Measurements from ENCODE around the gene CLRN1. TPM values are rescaled to one million over a fixed set of nuclear protein-coding genes. Genes with fewer than 3 reads are reported as not detected.

The CLRN1 gene
- total RNA-seq, 4 donors from 2014 or later, result not detected

- no peak overlapping the region for H3K4me3 ChIP-seq
- H3K27ac ChIP-seq, result no peak overlapping the region
- H3K27me3 ChIP-seq, result peaks cover 0 to 8% (median 0%) of the 10 kb centered on the region in 4 donors
- H3K36me3 ChIP-seq, result no peaks in the 10 kb centered on the region
- DNase-seq, result no peak
- intact Hi-C loops (cut with DNase I), result no loop called here
- no peaks in the 10 kb centered on the region for H3K9me3 ChIP-seq
- 63 to 69% methylated on average over 1 of the region's 1 CpG for WGBS, 2 donors
- no peaks in the 10 kb centered on the region for H3K4me1 ChIP-seq
- TF ChIP-seq CTCF (IDR thresholded peaks at IDR 0.05), result no peak
- TF ChIP-seq POLR2A (IDR thresholded peaks at IDR 0.05), result no peak
These were observed 40.8 kb downstream of the CLRN1 start for GRCh38 chr3:150931745-150932144.

- no peak for DNase-seq
- no peak overlapping the region for H3K4me3 ChIP-seq
- H3K9me3 ChIP-seq, result no peaks in the 10 kb centered on the region
- no peak for TF ChIP-seq CTCF (IDR thresholded peaks at IDR 0.05)
- no peak for TF ChIP-seq POLR2A (IDR thresholded peaks at IDR 0.05)
- peaks cover 0 to 14% (median 0%) of the 10 kb centered on the region in 4 donors for H3K27me3 ChIP-seq
- peaks cover 0 to 2% (median 0%) of the 10 kb centered on the region in 3 donors for H3K4me1 ChIP-seq
- WGBS, 2 donors, result 50 to 73% methylated on average over 3 of the region's 3 CpGs
- no peaks in the 10 kb centered on the region for H3K36me3 ChIP-seq
- intact Hi-C loops (cut with DNase I), result no loop called here
- H3K27ac ChIP-seq, result no peak overlapping the region
These were observed 41.7 kb downstream of the CLRN1 start for GRCh38 chr3:150930839-150931238.

- Histone ChIP-seq H3K9me3 (no peaks in the 10 kb centered on the region), H3K36me3 (no peaks in the 10 kb centered on the region), H3K4me1 (peaks cover 0 to 5% (median 0%) of the 10 kb centered on the region in 3 donors), H3K27ac (no peak overlapping the region), H3K27me3 (peaks cover 0 to 21% (median 0%) of the 10 kb centered on the region in 4 donors), H3K4me3 (no peak overlapping the region)
- intact Hi-C loops (cut with DNase I), result no loop called here
- TF ChIP-seq CTCF (IDR thresholded peaks at IDR 0.05) (no peak), POLR2A (IDR thresholded peaks at IDR 0.05) (no peak)
- no peak for DNase-seq
- WGBS, 2 donors, result 67 to 92% methylated on average over 1 of the region's 1 CpG
These were observed 44.3 kb downstream of the CLRN1 start for GRCh38 chr3:150928234-150928633.

- Histone ChIP-seq H3K27me3 (peaks cover 0 to 20% (median 0%) of the 10 kb centered on the region in 4 donors), H3K4me1 (peaks cover 0 to 5% (median 0%) of the 10 kb centered on the region in 3 donors), H3K36me3 (no peaks in the 10 kb centered on the region), H3K9me3 (no peaks in the 10 kb centered on the region), H3K27ac (no peak overlapping the region), H3K4me3 (no peak overlapping the region)
- WGBS, 2 donors, result 75 to 79% methylated on average over 7 of the region's 7 CpGs
- intact Hi-C loops (cut with DNase I), result no loop called here
- DNase-seq, result no peak
- TF ChIP-seq CTCF (IDR thresholded peaks at IDR 0.05) (no peak), POLR2A (IDR thresholded peaks at IDR 0.05) (no peak)
These were observed 46.2 kb downstream of the CLRN1 start for GRCh38 chr3:150926328-150926727.

- H3K27me3 ChIP-seq, result peaks cover 0 to 18% (median 0%) of the 10 kb centered on the region in 4 donors
- WGBS, 2 donors, result 15% methylated on average over 6 of the region's 14 CpGs; no CpG with 5 or more reads in 1 of the 2 donors
These were observed 46.8 kb downstream of the CLRN1 start for GRCh38 chr3:150925751-150926201.

More at GRCh38 chr3:150925751-150926201, 46.8 kb downstream of the CLRN1 start:
- H3K4me1 ChIP-seq, result peaks cover 0 to 5% (median 0%) of the 10 kb centered on the region in 3 donors
- H3K9me3 ChIP-seq, result no peaks in the 10 kb centered on the region
- TF ChIP-seq POLR2A (IDR thresholded peaks at IDR 0.05), result no peak
- TF ChIP-seq CTCF (IDR thresholded peaks at IDR 0.05), result peak in 5 of 6 experiments; percentile 35 to 68 (median 52)
- no peaks in the 10 kb centered on the region for H3K36me3 ChIP-seq
- no peak for DNase-seq
- H3K4me3 ChIP-seq, result peak overlapping the region in 1 of 4 donors; percentile 37
- H3K27ac ChIP-seq, result no peak overlapping the region
- intact Hi-C loops (cut with DNase I), result no loop called here
